Stimulated activated CD8-positive, alpha-beta memory T cell treated with anti-CD3 and anti-CD28 coated beads, Interleukin-15, amount 100 ng/mL, for 24 hours (primary cell): ENCODE measurements around the gene LTBP2.

ENCODE experiments used
- DNase-seq: peaks from one replicate; pipeline ENCODE4 v3.0.0-alpha.2; 2020; ENCODE audit warnings: low read depth

LTBP2 gene

DNA sequence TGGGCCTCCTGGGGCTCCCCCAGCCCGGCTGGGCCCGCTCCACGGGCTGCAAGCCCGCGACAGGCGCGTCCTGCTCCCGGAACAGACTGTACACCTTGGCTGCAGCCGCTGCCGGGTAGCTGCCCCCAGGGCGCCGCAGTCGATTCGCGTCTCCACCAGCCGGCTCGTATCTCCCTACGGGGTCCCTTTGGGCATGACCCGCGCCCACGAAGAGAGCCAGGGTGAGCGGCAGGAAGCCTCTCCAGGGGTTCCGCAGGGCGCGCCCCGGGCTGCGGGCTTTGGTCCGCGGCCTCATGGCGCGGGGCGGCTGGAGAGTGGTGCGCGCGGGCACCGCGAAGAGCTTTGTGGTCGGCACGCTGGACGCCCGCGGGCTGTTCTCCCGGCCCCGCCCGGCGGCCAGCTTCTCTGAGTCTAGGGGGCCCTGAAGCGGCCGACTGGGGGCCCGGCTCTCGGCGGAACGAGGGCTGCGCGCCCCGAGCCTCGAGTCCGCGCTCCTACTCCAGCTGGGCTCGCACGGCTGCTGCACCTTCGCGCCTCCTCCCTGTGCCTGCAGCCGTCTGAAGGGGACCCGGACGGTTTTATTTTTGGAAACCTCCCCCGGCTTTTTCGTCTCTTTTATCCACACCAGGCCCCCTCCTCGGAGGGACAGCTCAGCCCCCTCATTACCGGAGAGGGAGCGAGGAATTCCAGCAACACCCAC lies at the start of gene LTBP2:
Gene LTBP2 (minus strand): TSS at position 588 of the 700 bp plus-strand sequence. CDS start 293 bp downstream, at position 295.
- no peak for DNase-seq

DNA sequence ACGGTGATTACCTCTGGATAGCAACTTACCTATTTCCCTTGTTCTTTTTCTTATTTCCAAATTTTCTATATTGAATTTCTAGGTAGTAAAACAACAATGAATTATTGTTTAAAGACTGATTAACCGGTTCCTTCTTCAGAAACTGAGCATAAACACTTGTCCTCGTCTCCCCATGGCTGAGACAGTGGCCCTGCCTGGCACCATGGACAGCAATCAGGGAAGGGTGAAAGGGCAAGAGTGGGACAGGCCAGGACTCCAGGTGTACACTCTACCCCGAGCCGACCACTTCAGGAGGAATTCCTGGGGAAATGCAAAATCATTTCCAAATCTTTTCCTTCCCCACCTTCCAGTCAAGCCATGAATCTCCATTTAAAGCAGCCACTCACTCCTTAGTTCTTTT lies 48.8 kb upstream of the LTBP2 start:
- DNase-seq: no peak

DNA sequence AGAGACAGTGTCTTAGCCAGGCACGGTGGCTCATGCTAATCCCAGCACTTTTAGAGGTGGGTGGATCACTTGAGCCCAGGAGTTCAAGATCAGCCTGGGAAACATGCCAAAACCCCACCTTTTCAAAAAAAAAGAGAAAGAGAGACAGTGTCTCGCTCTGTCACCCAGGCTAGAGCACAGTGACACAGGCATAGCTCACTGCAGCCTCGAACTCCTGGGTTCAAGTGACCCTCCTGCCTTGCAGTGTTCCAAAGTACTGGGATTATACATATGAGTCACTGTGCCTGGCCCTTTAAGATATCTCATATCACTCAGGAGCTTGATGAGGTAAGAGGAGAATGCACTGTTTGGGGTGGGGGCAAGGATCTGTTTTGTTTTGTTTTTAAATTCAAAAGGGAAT lies 48.1 kb upstream of the LTBP2 start:
- no peak for DNase-seq

DNA sequence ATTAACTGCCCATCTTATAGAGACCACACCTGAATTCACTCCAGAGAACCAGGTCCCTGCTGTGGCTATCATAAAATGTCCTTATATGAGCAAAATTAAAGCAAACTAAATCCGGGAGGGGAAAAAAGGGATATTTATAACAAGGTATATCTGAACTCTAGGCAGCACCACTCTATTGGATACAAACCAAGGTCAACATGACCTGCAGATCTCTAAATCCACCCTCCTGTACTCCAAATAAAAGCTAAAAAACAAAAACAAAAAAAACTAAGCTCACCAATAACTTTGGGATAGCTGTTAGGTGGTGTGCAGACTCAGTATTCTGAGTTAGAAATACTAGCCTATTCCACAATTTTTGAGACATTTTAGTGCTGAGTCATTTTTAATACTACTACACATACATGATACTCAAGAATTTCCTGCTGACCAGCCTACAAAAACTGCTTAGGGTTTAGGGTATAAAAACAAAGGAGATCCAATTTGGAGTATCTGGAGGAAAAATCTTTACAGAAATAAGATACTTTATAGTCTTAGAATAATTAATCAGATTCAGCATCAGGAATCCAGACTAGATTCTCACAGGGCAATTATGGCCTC lies 46.6 kb upstream of the LTBP2 start:
- no peak for DNase-seq

DNA sequence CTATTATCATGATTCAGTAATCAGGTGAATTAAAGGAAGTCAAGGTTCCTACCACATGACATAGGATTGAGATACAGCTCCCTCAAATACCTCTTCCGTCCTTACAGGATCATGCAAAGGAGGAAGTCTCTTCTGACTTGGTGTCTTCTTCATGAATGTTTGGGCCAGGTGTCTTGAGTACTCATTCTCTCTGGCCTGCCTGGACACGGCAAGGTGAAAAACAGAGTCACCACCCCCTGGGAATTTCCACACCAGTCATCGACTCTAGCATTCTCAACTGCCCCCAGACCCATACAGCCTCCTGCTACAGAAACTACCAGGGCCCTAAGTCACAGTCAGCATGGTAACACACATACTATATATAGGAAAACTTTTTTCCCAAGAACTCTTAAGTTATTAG lies 44.9 kb upstream of the LTBP2 start:
- no peak for DNase-seq

DNA sequence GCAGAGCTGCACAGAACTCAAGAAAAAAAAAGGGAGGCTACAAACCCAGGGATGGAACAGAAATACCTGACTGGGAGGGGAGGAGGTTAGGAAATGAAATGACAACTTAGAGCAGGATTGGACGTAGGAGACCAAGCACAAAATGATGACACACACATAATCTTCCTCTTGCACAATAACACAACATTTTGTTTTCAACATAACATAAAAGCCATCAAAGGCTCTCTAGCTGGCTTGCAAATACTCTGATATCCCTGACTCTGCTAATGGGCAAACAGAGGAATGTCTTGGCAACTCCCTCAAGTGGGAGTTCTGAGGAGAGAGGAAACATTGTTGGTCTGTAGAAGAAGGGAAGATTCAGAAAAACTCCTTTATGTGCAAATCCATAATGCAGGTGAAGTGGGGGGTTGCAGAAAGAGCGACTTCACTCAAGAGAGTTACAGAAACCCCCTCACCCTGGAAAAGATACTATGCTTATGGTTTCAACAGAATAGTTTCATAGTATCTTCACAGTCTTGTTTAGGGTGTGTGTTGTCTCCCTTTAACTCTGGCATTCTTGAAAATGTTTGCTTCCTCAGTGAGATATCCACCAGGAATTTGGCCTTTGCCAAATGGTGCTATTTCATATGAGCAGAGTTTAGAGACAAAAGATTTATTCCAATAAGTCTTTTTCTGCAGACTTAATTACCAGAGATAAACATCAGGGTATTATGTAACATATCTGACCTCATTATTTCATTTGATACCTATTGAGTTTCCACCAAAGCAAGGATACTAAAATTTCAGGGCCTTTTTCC lies 43.8 kb upstream of the LTBP2 start:
- DNase-seq: no peak

DNA sequence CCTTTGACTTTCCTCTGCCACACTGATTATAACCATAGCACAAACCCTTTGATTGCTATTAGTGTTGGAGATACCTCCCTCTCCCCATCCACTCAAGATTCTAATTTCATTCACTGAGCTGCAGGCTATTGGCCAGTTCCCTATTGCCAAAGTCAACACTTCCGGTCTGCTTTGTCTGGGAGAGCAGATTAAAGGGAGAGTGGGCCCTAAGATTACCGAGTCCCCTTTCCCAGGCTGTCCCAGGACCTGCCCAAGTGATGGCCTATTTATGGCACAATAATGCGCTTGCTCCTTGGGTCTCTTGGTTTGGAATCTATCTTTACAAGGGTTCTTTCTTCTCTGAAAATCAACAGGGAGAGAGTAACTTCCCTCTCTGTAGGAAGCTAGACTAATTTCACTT lies 42.9 kb upstream of the LTBP2 start:
- no peak for DNase-seq

DNA sequence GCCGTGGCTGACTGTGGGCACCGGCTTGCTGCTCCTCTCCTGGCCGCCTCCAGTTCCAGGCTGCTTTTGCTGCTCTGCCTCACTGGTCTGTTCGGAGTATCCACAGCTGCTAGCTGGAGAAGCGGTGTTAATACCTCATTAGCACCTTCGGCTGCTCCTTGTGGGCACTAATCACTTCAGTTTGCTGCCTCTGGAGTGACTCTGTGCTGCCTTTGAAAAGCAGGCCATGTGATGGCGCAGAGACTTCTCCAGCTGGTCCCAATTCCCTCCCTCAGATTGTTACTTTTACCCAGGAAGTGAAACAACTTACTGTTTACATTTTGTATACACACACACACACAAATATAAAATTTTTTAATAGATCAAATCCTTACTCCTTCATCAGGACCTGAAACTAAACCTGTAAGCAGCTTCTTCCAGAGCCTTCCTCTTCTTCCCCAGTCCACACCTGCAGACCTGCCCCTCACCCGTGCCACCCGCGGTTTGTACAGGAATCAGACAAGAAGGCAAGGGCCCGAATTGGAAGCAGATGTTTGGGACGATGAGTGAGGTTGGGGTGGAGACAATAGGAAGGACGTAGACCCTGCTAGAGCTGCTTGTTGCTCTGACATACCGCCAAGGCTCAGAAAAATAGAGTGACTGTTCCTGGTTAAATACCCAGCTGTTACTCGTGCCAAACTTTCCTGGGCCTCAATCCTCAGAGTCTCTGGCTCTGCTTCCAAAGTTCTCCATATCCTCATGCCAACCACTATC lies 41.5 kb upstream of the LTBP2 start:
- no peak for DNase-seq

DNA sequence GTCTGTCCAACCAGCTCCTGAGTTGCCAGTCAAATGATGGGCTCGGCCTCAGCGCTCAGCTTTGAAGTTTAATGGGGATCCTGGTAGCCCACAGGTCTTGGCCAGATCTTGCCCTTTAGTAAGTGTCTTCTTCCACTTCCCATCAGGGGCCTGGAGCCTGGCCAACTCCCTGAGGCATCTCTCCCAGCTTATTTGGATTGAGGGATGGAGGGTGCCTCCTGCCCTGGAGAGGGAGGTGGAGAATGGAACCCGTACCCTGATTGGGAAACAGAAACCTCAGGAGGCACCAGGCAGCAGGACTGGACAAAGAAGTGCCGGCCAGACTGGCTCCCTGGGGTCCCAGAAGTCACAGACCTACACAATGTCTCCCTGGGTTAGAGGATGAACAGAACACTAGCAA lies 40.5 kb upstream of the LTBP2 start:
- no peak for DNase-seq

DNA sequence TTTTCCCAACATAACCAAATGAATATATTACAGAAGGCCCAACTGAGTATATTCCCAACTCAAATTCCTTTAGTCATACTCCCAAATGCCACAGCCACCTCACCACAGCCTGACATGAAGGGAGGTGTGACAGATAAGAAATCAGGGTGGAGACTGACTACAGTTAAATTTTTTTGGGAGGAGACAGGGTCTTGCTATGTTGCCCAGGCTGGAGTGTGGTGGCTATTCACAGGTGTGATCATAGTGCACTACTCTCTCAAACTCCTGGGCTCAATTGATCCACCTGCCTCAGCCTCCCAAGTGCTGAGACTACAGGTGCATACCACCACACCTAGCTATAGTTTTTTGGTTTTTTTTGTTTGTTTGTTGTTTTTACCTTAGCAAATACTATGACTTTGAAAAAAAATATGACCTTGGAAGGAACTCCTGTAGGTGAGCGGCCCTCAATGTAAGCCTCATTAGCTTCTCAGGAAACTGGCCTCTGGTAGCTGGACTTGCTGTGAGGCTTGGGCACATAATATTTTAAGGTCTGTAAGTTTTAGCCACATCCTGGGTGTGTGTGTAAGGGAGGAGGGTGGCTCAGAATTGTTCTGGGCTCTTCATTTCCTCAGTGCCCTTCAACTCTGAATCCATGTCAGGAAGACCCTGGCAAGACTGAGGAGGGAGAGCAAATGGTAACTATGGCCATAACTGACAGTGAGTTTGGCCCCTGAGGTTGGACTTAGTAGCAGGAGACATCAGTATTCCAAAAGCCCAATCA lies 39.1 kb upstream of the LTBP2 start:
- no peak for DNase-seq

DNA sequence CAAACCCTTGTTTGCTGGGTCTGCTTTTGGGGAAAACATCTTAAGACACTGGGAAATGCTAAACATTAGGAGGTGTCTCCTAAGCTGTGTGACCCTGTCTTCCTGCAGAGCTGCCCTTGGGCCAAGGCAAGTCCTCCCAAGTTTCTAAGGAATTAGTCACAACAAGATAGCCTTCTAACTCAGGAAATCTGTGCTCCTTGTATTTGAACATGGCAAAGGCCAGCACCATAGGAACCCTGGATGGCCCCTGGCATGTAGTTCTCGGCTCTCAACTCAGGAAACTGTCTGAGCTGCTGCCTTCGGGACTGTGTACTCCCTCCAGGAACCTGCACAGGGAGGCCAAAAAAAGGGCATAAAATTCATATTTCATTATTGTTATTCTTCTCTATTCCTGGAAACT lies 37.6 kb upstream of the LTBP2 start:
- no peak for DNase-seq

DNA sequence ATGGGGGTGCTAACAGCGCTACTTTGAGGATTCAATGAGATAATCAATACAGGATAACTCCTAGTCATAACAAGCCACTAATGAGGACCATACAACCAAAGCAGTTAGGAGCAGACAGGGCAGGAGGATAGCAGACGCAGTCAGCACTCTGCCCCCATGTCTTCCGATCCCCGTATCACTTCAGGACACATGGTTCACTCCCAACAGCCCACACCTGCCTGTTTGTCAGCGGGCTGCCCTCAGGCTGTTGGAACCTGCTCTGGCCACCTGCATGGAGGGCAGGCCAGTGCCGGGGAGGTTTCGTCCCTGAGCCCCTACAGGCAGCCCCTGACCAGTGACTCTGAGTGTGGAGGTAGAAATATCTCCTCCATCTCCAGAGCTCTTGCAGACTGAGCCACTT lies 37.1 kb upstream of the LTBP2 start:
- no peak for DNase-seq

DNA sequence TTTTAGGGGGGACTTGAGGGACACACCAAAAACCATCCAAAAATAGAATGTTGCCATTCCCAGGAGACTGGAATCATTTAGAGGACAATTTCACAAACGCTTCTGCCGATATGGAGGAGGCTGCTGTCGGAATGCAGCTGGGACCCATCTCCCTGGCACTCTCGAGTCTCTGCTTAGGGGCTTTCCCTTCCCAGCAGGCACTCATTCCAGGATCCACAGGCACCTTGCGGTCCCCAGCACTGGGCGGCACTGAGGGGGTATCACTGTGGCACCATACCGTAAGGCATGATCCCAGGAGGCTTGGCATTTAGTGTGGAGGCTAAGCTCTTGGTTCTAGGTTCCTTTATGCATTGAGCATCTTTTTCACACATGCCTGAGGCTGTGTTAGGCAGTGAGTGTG lies 36.6 kb upstream of the LTBP2 start:
- no peak for DNase-seq

DNA sequence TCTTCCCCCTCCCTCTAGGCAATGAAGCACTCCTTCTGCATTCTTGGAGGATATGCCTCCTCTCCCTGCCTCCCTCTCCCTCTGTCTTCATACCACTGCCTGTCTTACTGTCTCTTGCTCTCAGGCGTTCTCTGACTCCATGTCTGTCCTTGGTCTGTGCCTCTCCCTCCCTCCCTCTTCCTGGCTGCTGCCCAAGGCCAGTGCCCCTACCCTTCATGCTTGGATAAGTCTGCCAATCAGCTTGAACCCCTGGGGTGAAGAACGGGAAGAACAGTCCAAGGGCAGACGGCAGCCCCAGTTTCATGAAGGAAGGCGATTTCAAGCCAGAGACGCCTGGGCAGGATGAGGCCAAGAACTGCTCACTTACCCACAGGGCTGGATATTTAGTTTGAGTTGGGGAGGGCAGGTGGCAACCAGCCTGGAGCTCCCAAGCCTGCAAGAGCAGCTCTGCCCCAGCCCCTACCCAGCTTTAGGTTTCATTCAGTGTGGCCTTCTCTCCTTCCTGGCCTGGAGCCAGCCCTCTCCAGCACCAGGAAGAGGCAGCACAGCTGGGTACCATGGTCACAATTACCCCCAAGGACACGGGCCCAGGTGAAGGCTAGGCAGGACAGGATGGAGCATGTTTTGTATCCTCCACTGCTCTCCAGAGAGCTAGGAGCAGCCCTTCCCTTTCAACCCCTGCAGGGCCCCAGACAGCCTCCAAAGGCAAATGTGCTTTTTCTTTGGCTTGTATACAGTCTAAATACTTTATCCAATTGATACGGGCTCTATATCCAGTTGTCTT lies 35.8 kb upstream of the LTBP2 start:
- DNase-seq: no peak

DNA sequence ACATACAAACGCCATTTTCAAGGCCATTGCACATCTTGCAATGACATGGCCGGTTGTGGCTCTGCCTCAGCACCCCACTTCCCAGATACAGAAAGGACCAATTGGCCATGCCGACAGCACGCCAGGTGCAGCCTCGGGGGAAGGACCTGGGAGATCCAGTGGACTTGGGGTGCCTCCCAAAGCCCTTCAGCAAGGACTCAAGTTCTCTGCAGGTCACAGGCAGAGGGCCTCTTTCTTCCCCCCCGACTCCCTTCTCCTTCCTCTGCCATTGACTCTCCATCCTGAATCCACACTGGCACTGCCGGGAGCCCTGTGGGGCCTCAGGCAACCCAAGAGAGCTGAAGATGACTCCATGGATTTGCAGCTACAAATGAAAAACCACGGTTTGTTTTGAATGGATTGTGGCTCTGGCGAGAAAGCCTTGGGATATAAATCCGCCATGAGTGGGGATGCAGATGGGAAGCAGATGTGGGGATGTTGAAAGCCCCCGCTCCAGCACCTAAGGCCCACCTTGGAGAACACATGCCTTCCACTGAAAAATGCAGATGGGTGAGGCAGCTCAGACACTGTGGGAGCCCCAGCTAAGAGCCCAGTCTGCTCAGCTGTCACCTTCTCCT lies 35.1 kb upstream of the LTBP2 start:
- DNase-seq: no peak

DNA sequence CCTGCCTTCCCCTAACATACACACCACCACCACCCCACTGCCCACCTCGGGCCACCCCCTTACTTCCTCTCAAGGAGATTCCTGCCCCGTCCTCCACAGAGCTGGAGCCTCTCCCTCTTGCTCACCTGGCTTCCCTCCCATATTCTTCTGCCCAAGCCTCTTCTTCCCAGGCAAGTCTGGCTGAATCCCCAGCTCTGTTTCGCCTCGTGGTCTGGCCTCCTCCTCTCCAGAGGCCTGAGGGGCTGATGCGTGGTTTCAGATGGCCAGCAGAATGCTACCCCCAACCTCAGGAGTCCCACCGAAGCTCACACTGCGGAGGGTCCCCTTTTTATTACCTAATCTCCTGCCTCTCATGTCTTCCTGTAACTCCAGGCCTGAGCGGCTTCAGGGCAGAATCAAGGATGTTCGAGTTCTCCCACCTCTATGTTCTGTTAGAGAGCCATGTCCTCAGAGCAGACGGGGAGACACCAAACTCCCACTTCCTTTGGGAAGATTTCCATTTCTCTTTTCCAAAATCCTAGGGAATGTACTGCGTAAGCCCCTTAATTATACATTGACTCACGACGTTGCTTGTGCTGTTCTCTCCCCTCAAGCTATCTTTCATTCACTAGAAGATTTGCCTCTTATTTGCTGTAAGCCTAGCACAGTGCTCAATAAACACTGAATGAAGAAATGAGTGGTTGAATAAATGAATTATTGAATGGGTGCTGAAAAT lies 33.9 kb upstream of the LTBP2 start:
- DNase-seq: no peak

DNA sequence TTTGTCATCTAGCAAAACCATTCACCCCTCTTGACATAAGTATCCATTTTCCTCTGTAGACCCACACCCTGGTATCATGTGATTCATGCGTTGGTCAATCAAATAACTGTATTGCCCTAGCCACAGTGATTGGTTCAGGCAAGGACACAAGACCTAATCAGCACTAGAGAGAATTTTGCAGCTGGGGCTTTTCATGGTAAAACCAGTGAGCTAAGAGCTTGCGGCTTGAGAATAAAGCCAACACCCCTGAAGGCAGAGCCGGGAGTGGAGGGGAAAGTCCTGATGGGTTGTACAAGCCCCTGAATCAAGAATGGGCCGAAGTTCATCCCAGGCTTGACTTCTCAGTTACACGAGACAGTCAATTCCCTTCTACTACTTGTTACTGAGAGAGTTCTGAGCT lies 33.2 kb upstream of the LTBP2 start:
- DNase-seq: no peak

DNA sequence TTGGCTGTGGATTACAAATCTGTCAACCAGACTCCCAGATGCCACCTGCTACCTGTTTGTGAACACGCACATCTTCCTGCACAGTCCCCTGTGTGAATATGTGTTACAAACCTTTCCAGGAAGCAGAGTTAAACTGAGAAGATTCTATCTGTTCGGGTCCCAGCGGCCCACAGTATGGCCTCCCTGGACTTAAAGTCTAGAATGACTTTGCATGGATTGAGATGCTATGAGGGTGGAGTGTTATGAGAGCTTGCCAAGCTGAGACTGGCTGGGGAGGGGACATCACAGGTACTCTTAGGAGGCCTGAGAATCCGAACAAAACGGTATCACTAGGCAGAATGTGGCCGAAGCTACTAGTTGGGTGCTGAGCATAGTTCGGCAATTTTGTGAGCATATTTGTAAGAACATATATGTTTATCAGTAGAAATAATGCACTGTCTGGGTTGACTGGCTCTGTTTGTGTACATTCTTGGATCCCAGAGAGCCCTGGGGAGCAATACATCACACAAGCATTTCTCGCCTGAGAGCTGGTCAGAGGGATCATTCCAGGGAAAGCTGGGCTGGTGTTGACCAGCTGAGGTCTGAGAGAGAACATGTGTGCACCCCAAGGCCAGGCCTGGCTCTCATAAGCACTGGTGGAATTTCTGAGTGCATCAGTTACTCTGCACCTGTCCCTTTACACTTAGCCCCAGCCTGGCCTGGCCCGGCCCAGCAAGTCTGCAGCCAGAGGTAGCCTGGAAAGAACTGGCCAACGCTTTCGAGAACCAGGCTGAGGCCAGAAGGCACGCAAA lies 29.8 kb upstream of the LTBP2 start:
- no peak for DNase-seq

DNA sequence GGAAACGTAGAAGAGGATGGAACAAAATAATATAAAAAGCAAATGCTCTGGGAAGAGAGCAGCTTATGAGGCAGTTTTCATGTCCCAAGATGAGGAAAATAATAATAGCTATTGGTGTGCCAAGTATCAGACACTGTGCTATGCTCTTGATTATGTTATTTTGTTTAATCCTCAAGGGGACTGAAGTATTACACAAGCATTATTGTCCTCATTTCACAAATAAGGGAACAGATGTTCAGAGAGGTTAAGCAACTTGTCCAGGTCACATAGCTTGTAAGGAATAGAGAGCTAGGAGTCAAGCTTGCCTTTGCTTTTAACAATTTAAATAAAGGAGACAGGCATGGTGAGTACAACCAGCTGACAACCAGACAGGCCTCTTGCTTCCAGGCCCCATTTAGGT lies 26.9 kb upstream of the LTBP2 start:
- DNase-seq: no peak
